GM12878 (cell line): ENCODE data around the gene SRGAP1. TPM values are rescaled to one million over a fixed set of nuclear protein-coding genes. Genes with fewer than 3 reads are reported as not detected.

ENCODE experiments used
- ATAC-seq: fragments of 200-7000 bp; cut with Tn5 transposase; 3 replicates; pipeline ENCODE4 v1.9.1; 2020; ENCODE audit warnings: mild to moderate bottlenecking, moderate library complexity
- BruUV-seq: library from RNA; stranded (reverse); fragments of 400-500 nt; replicated peaks from 2 replicates; lab custom pipeline; 2021; lab: Mats Ljungman, UMichigan
- CTCF ChIA-PET: fragments of 300-600 bp; sonication (Branson Sonifier 250); formaldehyde crosslinking; extraction: SDS; loops from one replicate; lab custom pipeline; 2021; ENCODE audit warnings: inconsistent platforms; lab: Yijun Ruan, JAX
- POLR2A ChIA-PET: fragments of 350-600 bp; formaldehyde crosslinking; extraction: SDS; loops from one replicate; lab custom pipeline; 2021; ENCODE audit warnings: inconsistent platforms; lab: Charles Lee
- RAD21 ChIA-PET: fragments of 300-600 bp; sonication (Branson Sonifier 250); formaldehyde crosslinking; loops from one replicate; lab custom pipeline; 2023; ENCODE audit warnings: antibody characterized with exemption; ENCODE audit not compliant: unreplicated experiment; lab: Charles Lee
- SMC1A ChIA-PET: fragments of 300-600 bp; sonication (Branson Sonifier 250); formaldehyde crosslinking; loops from one replicate; lab custom pipeline; 2023; ENCODE audit not compliant: unreplicated experiment, uncharacterized antibody; lab: Charles Lee
- DNase-seq: peaks from one replicate; pipeline ENCODE4 v3.0.0-alpha.2; 2011; ENCODE audit warnings: low read depth, low spot score
- FAIRE-seq: peaks from 3 replicates; lab custom pipeline; 2011; peaks lifted over from hg19 to GRCh38; lab: Jason Lieb, UNC
- H2AFZ ChIP-seq: 2 replicates; pipeline ENCODE4 v1.6.0; 2011; ENCODE audit warnings: low read depth, low read length, control low read depth; ENCODE audit not compliant: control insufficient read depth
- H3K27ac ChIP-seq: 2 replicates; pipeline ENCODE4 v1.5.1; 2011; ENCODE audit warnings: control low read depth; ENCODE audit not compliant: control insufficient read depth, insufficient read depth
- H3K27me3 ChIP-seq, 2 experiments: replicated peaks in 1 of 2; 2 replicates each; pipeline versions ENCODE4 v1.6.0 to v1.6.1; 2011; ENCODE audit warnings: low read length in 1 of 2; ENCODE audit not compliant: control insufficient read depth in 2 of 2, insufficient read depth in 2 of 2
- H3K36me3 ChIP-seq, 2 experiments: 2 replicates each; pipeline ENCODE4 v1.5.1; 2011; ENCODE audit warnings: low read length in 1 of 2; ENCODE audit not compliant: control insufficient read depth in 2 of 2, insufficient read depth in 2 of 2
- H3K4me1 ChIP-seq: 2 replicates; pipeline ENCODE4 v1.6.1; 2011; ENCODE audit warnings: mild to moderate bottlenecking, low read length, moderate library complexity, mixed read lengths; ENCODE audit not compliant: control insufficient read depth, insufficient read depth
- H3K4me2 ChIP-seq: 2 replicates; pipeline ENCODE4 v1.6.0; 2011; ENCODE audit warnings: control low read depth; ENCODE audit not compliant: control insufficient read depth, insufficient read depth
- H3K4me3 ChIP-seq: fragments of 200-600 bp; sonication (generic); 2 replicates; pipeline ENCODE4 v1.5.1; 2016
- H3K79me2 ChIP-seq: 2 replicates; pipeline ENCODE4 v1.6.0; 2011; ENCODE audit warnings: low read length; ENCODE audit not compliant: control insufficient read depth, insufficient read depth
- H3K9ac ChIP-seq: 2 replicates; pipeline ENCODE4 v1.8.0; 2011; ENCODE audit warnings: low read length, control low read depth, mixed read lengths; ENCODE audit not compliant: control insufficient read depth, insufficient read depth
- H3K9me3 ChIP-seq: replicated peaks from 3 replicates; pipeline ENCODE4 v1.5.1; 2011; ENCODE audit warnings: mild to moderate bottlenecking, low read length; ENCODE audit not compliant: control insufficient read depth, insufficient read depth
- H4K20me1 ChIP-seq: 2 replicates; pipeline ENCODE4 v1.6.0; 2011; ENCODE audit not compliant: control insufficient read depth, insufficient read depth
- BACH1 ChIP-seq: fragments of 450-650 bp; IDR thresholded peaks from 2 replicates; pipeline ENCODE4 v1.6.1; 2017; ENCODE audit warnings: mild to moderate bottlenecking, borderline replicate concordance
- CBX3 ChIP-seq: fragments of 200-600 bp; sonication (generic); IDR thresholded peaks from 2 replicates; pipeline ENCODE4 v1.6.1; 2016; ENCODE audit warnings: low read depth, borderline replicate concordance
- EZH2 ChIP-seq: IDR thresholded peaks from 2 replicates; pipeline ENCODE4 v1.6.1; 2012; ENCODE audit warnings: low read depth, mild to moderate bottlenecking, control low read depth, inconsistent platforms, low read length, borderline replicate concordance; ENCODE audit not compliant: control insufficient read depth
- FOXK2 ChIP-seq: fragments of 450-650 bp; IDR thresholded peaks from 2 replicates; pipeline ENCODE4 v1.6.1; 2017; ENCODE audit warnings: mild to moderate bottlenecking, moderate library complexity
- FOXM1 ChIP-seq: IDR thresholded peaks from 2 replicates; pipeline ENCODE4 v1.6.1; 2012; ENCODE audit warnings: low read depth, mild to moderate bottlenecking, inconsistent platforms, low read length, moderate library complexity
- MEF2B ChIP-seq: fragments of 450-650 bp; IDR thresholded peaks from 2 replicates; pipeline ENCODE4 v1.6.1; 2018; ENCODE audit warnings: mild to moderate bottlenecking, moderate library complexity; ENCODE audit not compliant: partially characterized antibody, poor library complexity, severe bottlenecking
- MYC ChIP-seq: IDR thresholded peaks from 2 replicates; pipeline ENCODE4 v1.6.1; 2011; ENCODE audit warnings: mild to moderate bottlenecking, low read length, moderate library complexity, inconsistent platforms; ENCODE audit not compliant: insufficient read depth, insufficient replicate concordance, insufficient read length, severe bottlenecking
- NR2C1 ChIP-seq: fragments of 450-650 bp; IDR thresholded peaks from 2 replicates; pipeline ENCODE4 v1.6.1; 2017; ENCODE audit warnings: antibody characterized with exemption, mild to moderate bottlenecking, moderate library complexity
- NR2C2 ChIP-seq: IDR thresholded peaks from 2 replicates; pipeline ENCODE4 v1.6.1; 2011; ENCODE audit warnings: borderline replicate concordance, low read depth; ENCODE audit not compliant: control insufficient read depth, insufficient read length
- PBX3 ChIP-seq: IDR thresholded peaks from 2 replicates; pipeline ENCODE4 v1.6.1; 2011; ENCODE audit warnings: mild to moderate bottlenecking, low read depth, low read length, moderate library complexity; ENCODE audit not compliant: insufficient replicate concordance
- RAD51 ChIP-seq: fragments of 450-650 bp; IDR thresholded peaks from 2 replicates; pipeline ENCODE4 v1.6.1; 2016; ENCODE audit warnings: moderate library complexity, mild to moderate bottlenecking, inconsistent platforms
- ZBED1 ChIP-seq: IDR thresholded peaks from 2 replicates; pipeline ENCODE4 v1.6.1; 2016; ENCODE audit warnings: borderline replicate concordance
- WGBS: methylation state at CpG from one replicate; pipeline ENCODE4 v1.1.6; 2016; ENCODE audit warnings: low lambda C conversion rate; ENCODE audit not compliant: insufficient replicate concordance, insufficient coverage; ENCODE audit errors: missing lambda C conversion rate; 5-methylcytosine and 5-hydroxymethylcytosine counted together
- in situ Hi-C: fragments of 300-500 bp; cut with MboI; formaldehyde crosslinking; loops from 9 replicates; pipeline ENCODE4 v1.14.3; 2018; ENCODE audit warnings: mixed read lengths
- intact Hi-C: fragments of 100-400 bp; cut with micrococcal nuclease; formaldehyde crosslinking; loops from one replicate; pipeline ENCODE4 v1.14.2; 2022; ENCODE audit not compliant: unreplicated experiment
- polyA plus RNA-seq, 11 experiments: library from polyadenylated mRNA; depleted of rRNA in 4 of 11; unstranded in 6 of 11; stranded (reverse) in 5 of 11; fragments of >200 nt; fragmentation: Nextera tagmentation in 4 of 11; fragmentation: Illumina TruSeq in 1 of 11; extraction: Ambion mirVana in 4 of 11; extraction: Trizol in 1 of 11; gene quantifications; 1 replicate in 1 of 11; 2 replicates in 10 of 11; pipeline versions ENCODE4 v1.2.1 to v1.2.3, GENCODE V29; 2011 to 2016; ENCODE audit warnings: inconsistent platforms in 2 of 11, missing spikeins in 2 of 11, low read depth in 1 of 11
- total RNA-seq, 4 experiments: library from RNA; depleted of rRNA in 3 of 4; stranded (reverse); fragments of >200 nt in 3 of 4; fragmentation: Illumina TruSeq in 1 of 4; extraction: Trizol in 1 of 4; gene quantifications; 2 replicates each; pipeline versions ENCODE4 v1.2.1 to v1.2.3, GENCODE V29; 2013 to 2021
- TF ChIP-seq, protein P1 (sequence below): fragments of 450-650 bp; IDR thresholded peaks from 2 replicates; pipeline ENCODE4 v1.6.1; 2018; ENCODE audit warnings: mild to moderate bottlenecking, low read depth, moderate library complexity; ENCODE audit not compliant: partially characterized antibody

Gene SRGAP1
- total and polyA plus RNA-seq, 10 of the 15 experiments (the other 5 are each of a cell fraction or from before 2014, with no cell fraction given) = 0.16 to 0.85 (median 0.46) TPM

DNA sequence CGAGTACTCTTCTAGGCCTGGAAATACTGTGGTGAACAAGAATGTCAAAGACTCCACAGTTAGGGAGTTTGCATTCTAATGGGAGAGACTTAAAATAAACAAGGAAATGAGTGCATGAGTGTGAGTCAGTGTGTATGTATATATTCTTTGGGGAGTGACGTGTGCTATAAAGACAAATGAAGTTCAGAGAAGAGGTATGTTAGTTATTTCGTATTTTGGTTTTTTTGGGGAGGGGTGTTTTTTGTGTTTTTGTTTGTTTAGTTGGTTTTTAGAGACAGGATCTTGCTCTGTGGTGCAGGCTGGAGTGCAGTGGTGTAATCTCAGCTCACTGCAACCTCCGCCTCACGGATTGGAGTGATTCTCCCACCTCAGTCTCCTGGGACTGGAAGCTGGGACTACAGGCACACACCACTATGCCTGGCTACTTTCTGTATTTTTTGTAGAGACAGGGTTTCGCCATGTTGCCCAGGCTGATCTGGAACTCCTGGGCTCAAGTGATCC lies 74.3 kb downstream of the SRGAP1 start:
- H3K9ac ChIP-seq = no peak overlapping the region
- CTCF ChIA-PET = no interaction called here
- POLR2A ChIA-PET = no interaction called here

DNA sequence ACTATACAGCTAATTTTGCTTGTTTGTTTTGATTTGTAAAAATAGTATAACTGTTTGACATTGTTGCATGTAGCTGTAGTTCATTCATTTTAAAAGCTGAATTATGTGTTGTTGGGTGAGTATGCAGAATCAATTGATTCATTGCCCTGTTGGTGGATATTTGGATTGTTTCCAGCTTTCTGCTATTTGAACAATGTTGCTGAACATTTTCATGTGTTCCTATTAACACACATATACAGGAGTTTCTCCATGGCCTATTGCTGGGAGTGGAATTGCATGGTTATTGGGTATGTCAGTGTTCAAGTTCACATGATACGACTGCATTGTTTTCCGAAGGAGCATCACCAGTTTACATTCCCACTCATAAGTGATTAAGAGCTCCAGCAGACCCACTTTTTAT lies 75.3 kb downstream of the SRGAP1 start:
- 90% methylated on average over 2 of the region's 2 CpGs for WGBS
- FAIRE-seq (no peak), ATAC-seq (no peak), DNase-seq (no peak)
- RAD21 ChIA-PET = no interaction called here
- Histone ChIP-seq H3K36me3 (no peaks in the 10 kb centered on the region), H3K9ac (no peak overlapping the region), H3K4me2 (no peak overlapping the region), H4K20me1 (no peaks in the 10 kb centered on the region), H2AFZ (no peak overlapping the region), H3K79me2 (no peaks in the 10 kb centered on the region), H3K27ac (no peak overlapping the region), H3K4me1 (peaks cover 9% of the 10 kb centered on the region), H3K4me3 (no peak overlapping the region), H3K9me3 (no peaks in the 10 kb centered on the region), H3K27me3 (no peaks in the 10 kb centered on the region)
- no TSS peak for BruUV-seq
- SMC1A ChIA-PET = interaction anchor here (0.6 kb wide), 2 partner anchors 93 to 783 kb away, joined by 3 read pairs; no protein-coding TSS in a partner anchor
- CTCF ChIA-PET = interaction anchor here (0.9 kb wide), 1 partner anchor 15 kb away, joined by 3 read pairs; no protein-coding TSS in a partner anchor
- intact Hi-C loops (no loop called here), in situ Hi-C loops (no loop called here)
- POLR2A ChIA-PET = no interaction called here
- TF ChIP-seq MEF2B (no peak), ZBED1 (no peak), NR2C2 (no peak), MYC (no peak), RAD51 (no peak), NR2C1 (no peak), PBX3 (no peak), CBX3 (no peak), FOXK2 (no peak), EZH2 (no peak), FOXM1 (no peak)
- TF ChIP-seq, protein P1, sequence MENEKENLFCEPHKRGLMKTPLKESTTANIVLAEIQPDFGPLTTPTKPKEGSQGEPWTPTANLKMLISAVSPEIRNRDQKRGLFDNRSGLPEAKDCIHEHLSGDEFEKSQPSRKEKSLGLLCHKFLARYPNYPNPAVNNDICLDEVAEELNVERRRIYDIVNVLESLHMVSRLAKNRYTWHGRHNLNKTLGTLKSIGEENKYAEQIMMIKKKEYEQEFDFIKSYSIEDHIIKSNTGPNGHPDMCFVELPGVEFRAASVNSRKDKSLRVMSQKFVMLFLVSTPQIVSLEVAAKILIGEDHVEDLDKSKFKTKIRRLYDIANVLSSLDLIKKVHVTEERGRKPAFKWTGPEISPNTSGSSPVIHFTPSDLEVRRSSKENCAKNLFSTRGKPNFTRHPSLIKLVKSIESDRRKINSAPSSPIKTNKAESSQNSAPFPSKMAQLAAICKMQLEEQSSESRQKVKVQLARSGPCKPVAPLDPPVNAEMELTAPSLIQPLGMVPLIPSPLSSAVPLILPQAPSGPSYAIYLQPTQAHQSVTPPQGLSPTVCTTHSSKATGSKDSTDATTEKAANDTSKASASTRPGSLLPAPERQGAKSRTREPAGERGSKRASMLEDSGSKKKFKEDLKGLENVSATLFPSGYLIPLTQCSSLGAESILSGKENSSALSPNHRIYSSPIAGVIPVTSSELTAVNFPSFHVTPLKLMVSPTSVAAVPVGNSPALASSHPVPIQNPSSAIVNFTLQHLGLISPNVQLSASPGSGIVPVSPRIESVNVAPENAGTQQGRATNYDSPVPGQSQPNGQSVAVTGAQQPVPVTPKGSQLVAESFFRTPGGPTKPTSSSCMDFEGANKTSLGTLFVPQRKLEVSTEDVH = no peak

More for the DNA sequence above, 74.3 kb downstream of the SRGAP1 start:
- in situ Hi-C loops = no loop called here
- DNase-seq (no peak), FAIRE-seq (no peak), ATAC-seq (no peak)
- ChIA-PET RAD21 (interaction anchor here (1.0 kb wide), 1 partner anchor 315 kb away, joined by 4 read pairs; no protein-coding TSS in a partner anchor), SMC1A (interaction anchor here (1.2 kb wide), 1 partner anchor 10 kb away, joined by 3 read pairs; no protein-coding TSS in a partner anchor)
- H2AFZ ChIP-seq = no peak overlapping the region
- intact Hi-C loops = no loop called here
- no peak overlapping the region for H3K27ac ChIP-seq
- H4K20me1 ChIP-seq = no peaks in the 10 kb centered on the region
- no peaks in the 10 kb centered on the region for H3K36me3 ChIP-seq
- no peaks in the 10 kb centered on the region for H3K27me3 ChIP-seq
- H3K4me2 ChIP-seq = peak overlapping the region; percentile 5; the same call in 1 of the 2 replicates
- BruUV-seq = no TSS peak
- no peaks in the 10 kb centered on the region for H3K79me2 ChIP-seq
- H3K4me3 ChIP-seq = no peak overlapping the region
- H3K9me3 ChIP-seq = no peaks in the 10 kb centered on the region
- no peak for TF ChIP-seq BACH1
- H3K4me1 ChIP-seq = peaks cover 9% of the 10 kb centered on the region
- 60% methylated on average over 6 of the region's 6 CpGs for WGBS
